HepG2 (cell line): ENCODE measurements around the gene PMM2. TPM values are rescaled to one million over a fixed set of nuclear protein-coding genes. Genes with fewer than 3 reads are reported as not detected.
A peak's percentile ranks its signal among the peaks of the same experiment; 100 is the strongest.

Source experiments
- AHR ChIP-seq: IDR thresholded peaks from 2 replicates; pipeline ENCODE4 v1.6.1; 2018; ENCODE audit warnings: missing genetic modification reagents, missing compliant biosample characterization
- DPF2 ChIP-seq: sonication (generic); formaldehyde crosslinking; IDR thresholded peaks from 2 replicates; pipeline ENCODE4 v1.4.0; 2020; ENCODE audit warnings: mild to moderate bottlenecking, low read depth, missing genetic modification reagents, borderline replicate concordance
- HDAC1 ChIP-seq: sonication (generic); formaldehyde crosslinking; IDR thresholded peaks from 2 replicates; pipeline ENCODE4 v1.5.1; 2020; ENCODE audit warnings: mild to moderate bottlenecking, missing genetic modification reagents
- JARID2 ChIP-seq: sonication (generic); formaldehyde crosslinking; IDR thresholded peaks from 2 replicates; pipeline ENCODE4 v1.8.1; 2023; ENCODE audit warnings: missing genetic modification reagents, inconsistent platforms; ENCODE audit not compliant: insufficient replicate concordance
- JUND ChIP-seq: sonication (generic); formaldehyde crosslinking; IDR thresholded peaks from 2 replicates; pipeline ENCODE4 v1.8.0; 2022; ENCODE audit warnings: mild to moderate bottlenecking, missing genetic modification reagents
- KDM5A ChIP-seq: fragments of 200-600 bp; sonication (generic); IDR thresholded peaks from 2 replicates; pipeline ENCODE4 v1.7.0; 2018; ENCODE audit warnings: antibody characterized with exemption, mild to moderate bottlenecking, low read length, borderline replicate concordance
- MED8 ChIP-seq: sonication (generic); formaldehyde crosslinking; IDR thresholded peaks from 2 replicates; pipeline ENCODE4 v1.8.1; 2023; ENCODE audit warnings: mild to moderate bottlenecking, missing genetic modification reagents; ENCODE audit not compliant: insufficient replicate concordance
- MIER2 ChIP-seq: IDR thresholded peaks from 2 replicates; pipeline ENCODE4 v1.6.1; 2016; ENCODE audit warnings: missing biosample characterization, missing genetic modification reagents
- NFKB2 ChIP-seq: sonication (generic); formaldehyde crosslinking; IDR thresholded peaks from 2 replicates; pipeline ENCODE4 v1.4.0; 2020; ENCODE audit warnings: missing genetic modification reagents, borderline replicate concordance
- NFYC ChIP-seq: IDR thresholded peaks from 2 replicates; pipeline ENCODE4 v1.6.1; 2016; ENCODE audit warnings: missing genetic modification reagents, missing compliant biosample characterization
- REL ChIP-seq: sonication (generic); formaldehyde crosslinking; conservative IDR thresholded peaks from 2 replicates; pipeline ENCODE4 v1.8.0; 2022; ENCODE audit warnings: mild to moderate bottlenecking, missing genetic modification reagents, moderate library complexity
- SALL1 ChIP-seq: sonication (generic); formaldehyde crosslinking; IDR thresholded peaks from 2 replicates; pipeline ENCODE4 v1.8.0; 2022; ENCODE audit warnings: mild to moderate bottlenecking, missing genetic modification reagents
- TAF1 ChIP-seq: sonication (generic); formaldehyde crosslinking; IDR thresholded peaks from 2 replicates; pipeline ENCODE4 v1.4.0; 2020; ENCODE audit warnings: missing genetic modification reagents
- TFE3 ChIP-seq: IDR thresholded peaks from 2 replicates; pipeline ENCODE4 v1.6.1; 2016
- ZBTB1 ChIP-seq: sonication (generic); formaldehyde crosslinking; IDR thresholded peaks from 2 replicates; pipeline ENCODE4 v1.4.0; 2020; ENCODE audit warnings: missing genetic modification reagents, borderline replicate concordance
- ZBTB3 ChIP-seq: sonication (generic); formaldehyde crosslinking; IDR thresholded peaks from 2 replicates; pipeline ENCODE4 v1.4.0; 2020; ENCODE audit warnings: low read depth, mild to moderate bottlenecking, moderate library complexity, missing genetic modification reagents, borderline replicate concordance
- ZBTB7A ChIP-seq: sonication (generic); formaldehyde crosslinking; IDR thresholded peaks from 2 replicates; pipeline ENCODE4 v1.8.0; 2022; ENCODE audit warnings: mild to moderate bottlenecking, missing genetic modification reagents
- ZNF766 ChIP-seq: sonication (generic); formaldehyde crosslinking; IDR thresholded peaks from 2 replicates; pipeline ENCODE4 v1.5.0; 2020; ENCODE audit warnings: missing genetic modification reagents, borderline replicate concordance
- polyA plus RNA-seq, 8 experiments: library from polyadenylated mRNA; depleted of rRNA in 3 of 8; stranded (reverse) in 7 of 8; unstranded in 1 of 8; fragments of >200 nt; fragmentation: Illumina TruSeq in 4 of 8; extraction: Trizol in 4 of 8; gene quantifications; 2 replicates each; pipeline versions ENCODE4 v1.2.1 to v1.2.3, GENCODE V29; 2011 to 2016; ENCODE audit warnings: low read depth in 4 of 8, missing spikeins in 1 of 8, mixed read lengths in 1 of 8; ENCODE audit not compliant: insufficient read depth in 1 of 8
- total RNA-seq, 5 experiments: library from RNA; depleted of rRNA; stranded (reverse); fragments of >200 nt; fragmentation: Illumina TruSeq; extraction: Trizol; gene quantifications; 2 replicates each; pipeline ENCODE4 v1.2.3, GENCODE V29; 2016; ENCODE audit warnings: low read depth in 1 of 5
- TF ChIP-seq, protein P1 (sequence below): sonication (generic); formaldehyde crosslinking; IDR thresholded peaks from 2 replicates; pipeline ENCODE4 v1.5.0; 2020; ENCODE audit warnings: mild to moderate bottlenecking, missing genetic modification reagents
- TF ChIP-seq, protein P2 (sequence below): sonication (generic); formaldehyde crosslinking; IDR thresholded peaks from 2 replicates; pipeline ENCODE4 v1.5.0; 2020; ENCODE audit warnings: mild to moderate bottlenecking, missing genetic modification reagents, moderate library complexity
- TF ChIP-seq, protein P3 (sequence below): sonication (generic); formaldehyde crosslinking; IDR thresholded peaks from 2 replicates; pipeline ENCODE4 v1.8.1; 2023; ENCODE audit warnings: missing genetic modification reagents, mild to moderate bottlenecking, borderline replicate concordance
- TF ChIP-seq, protein P4 (sequence below): sonication (generic); formaldehyde crosslinking; IDR thresholded peaks from 2 replicates; pipeline ENCODE4 v1.4.0; 2020; ENCODE audit warnings: mild to moderate bottlenecking, low read depth, missing genetic modification reagents

Gene PMM2
- total and polyA plus RNA-seq, 2 of the 13 experiments (the other 11 are each of a cell fraction or from before 2014, with no cell fraction given), result 52.2 to 93.7 TPM

DNA sequence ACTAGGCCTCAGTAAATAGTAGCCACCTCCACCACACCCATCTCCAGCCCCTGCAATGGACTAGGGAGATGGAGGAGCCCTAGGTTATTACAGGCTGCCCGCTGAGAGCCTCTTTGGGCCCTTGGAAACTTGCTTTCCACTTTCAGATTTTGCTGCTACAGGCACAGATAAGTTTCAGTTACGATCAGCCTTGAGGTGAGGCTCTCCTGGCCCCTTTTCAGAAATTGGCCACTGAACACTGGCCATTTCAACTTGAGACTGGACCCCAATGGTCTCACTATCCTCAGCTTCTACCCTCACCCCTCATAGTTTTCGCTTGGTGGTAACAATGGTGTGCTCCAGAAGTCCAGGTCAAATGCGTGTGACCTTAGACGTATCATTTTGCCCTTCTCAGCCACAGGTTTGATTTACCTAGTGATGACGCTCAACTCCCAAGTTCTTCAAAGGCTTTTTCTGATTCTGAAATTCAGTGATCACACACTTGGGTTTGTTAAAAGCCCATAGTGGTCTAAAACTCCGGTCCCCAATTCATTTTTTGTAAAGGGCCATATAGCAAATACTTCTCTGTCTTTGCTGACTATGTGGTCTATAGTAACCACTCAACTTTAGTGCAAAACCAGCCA lies 1.0 kb downstream of the PMM2 start (continued):
- TF ChIP-seq, protein P1, sequence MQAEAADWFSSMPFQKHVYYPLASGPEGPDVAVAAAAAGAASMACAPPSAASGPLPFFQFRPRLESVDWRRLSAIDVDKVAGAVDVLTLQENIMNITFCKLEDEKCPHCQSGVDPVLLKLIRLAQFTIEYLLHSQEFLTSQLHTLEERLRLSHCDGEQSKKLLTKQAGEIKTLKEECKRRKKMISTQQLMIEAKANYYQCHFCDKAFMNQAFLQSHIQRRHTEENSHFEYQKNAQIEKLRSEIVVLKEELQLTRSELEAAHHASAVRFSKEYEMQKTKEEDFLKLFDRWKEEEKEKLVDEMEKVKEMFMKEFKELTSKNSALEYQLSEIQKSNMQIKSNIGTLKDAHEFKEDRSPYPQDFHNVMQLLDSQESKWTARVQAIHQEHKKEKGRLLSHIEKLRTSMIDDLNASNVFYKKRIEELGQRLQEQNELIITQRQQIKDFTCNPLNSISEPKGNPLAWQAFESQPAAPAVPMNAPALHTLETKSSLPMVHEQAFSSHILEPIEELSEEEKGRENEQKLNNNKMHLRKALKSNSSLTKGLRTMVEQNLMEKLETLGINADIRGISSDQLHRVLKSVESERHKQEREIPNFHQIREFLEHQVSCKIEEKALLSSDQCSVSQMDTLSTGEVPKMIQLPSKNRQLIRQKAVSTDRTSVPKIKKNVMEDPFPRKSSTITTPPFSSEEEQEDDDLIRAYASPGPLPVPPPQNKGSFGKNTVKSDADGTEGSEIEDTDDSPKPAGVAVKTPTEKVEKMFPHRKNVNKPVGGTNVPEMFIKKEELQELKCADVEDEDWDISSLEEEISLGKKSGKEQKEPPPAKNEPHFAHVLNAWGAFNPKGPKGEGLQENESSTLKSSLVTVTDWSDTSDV, result no peak
- TF ChIP-seq ZBTB7A (CRISPR knock-in tag), result no peak
- TF ChIP-seq JUND, result no peak
- no peak for TF ChIP-seq MED8
- TF ChIP-seq ZBTB1 (CRISPR knock-in tag), result no peak
- no peak for TF ChIP-seq TFE3
- no peak for TF ChIP-seq NFYC (CRISPR knock-in tag)
- TF ChIP-seq SALL1 (CRISPR knock-in tag), result no peak
- TF ChIP-seq NFKB2 (CRISPR knock-in tag), result no peak
- no peak for TF ChIP-seq AHR (CRISPR knock-in tag)
- no peak for TF ChIP-seq MIER2
- TF ChIP-seq, protein P2, sequence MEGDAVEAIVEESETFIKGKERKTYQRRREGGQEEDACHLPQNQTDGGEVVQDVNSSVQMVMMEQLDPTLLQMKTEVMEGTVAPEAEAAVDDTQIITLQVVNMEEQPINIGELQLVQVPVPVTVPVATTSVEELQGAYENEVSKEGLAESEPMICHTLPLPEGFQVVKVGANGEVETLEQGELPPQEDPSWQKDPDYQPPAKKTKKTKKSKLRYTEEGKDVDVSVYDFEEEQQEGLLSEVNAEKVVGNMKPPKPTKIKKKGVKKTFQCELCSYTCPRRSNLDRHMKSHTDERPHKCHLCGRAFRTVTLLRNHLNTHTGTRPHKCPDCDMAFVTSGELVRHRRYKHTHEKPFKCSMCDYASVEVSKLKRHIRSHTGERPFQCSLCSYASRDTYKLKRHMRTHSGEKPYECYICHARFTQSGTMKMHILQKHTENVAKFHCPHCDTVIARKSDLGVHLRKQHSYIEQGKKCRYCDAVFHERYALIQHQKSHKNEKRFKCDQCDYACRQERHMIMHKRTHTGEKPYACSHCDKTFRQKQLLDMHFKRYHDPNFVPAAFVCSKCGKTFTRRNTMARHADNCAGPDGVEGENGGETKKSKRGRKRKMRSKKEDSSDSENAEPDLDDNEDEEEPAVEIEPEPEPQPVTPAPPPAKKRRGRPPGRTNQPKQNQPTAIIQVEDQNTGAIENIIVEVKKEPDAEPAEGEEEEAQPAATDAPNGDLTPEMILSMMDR (CRISPR knock-in tag), result no peak
- TF ChIP-seq ZNF766 (CRISPR knock-in tag), result no peak; the same call in 1 of the 2 replicates
- TF ChIP-seq TAF1 (CRISPR knock-in tag), result no peak
- 0 out of 2 replicates have a peak, but pooled peaks have one; percentile 38 for TF ChIP-seq HDAC1
- no peak for TF ChIP-seq KDM5A
- TF ChIP-seq, protein P3, sequence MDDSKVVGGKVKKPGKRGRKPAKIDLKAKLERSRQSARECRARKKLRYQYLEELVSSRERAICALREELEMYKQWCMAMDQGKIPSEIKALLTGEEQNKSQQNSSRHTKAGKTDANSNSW, result 0 out of 2 replicates have a peak, but pooled peaks have one; percentile 57
- TF ChIP-seq JARID2, result no peak
- TF ChIP-seq ZBTB3, result no peak
- TF ChIP-seq, protein P4, sequence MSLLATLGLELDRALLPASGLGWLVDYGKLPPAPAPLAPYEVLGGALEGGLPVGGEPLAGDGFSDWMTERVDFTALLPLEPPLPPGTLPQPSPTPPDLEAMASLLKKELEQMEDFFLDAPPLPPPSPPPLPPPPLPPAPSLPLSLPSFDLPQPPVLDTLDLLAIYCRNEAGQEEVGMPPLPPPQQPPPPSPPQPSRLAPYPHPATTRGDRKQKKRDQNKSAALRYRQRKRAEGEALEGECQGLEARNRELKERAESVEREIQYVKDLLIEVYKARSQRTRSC (CRISPR knock-in tag), result no peak
- TF ChIP-seq DPF2 (CRISPR knock-in tag), result no peak
- no peak for TF ChIP-seq REL
